Activated CD4-positive, alpha-beta memory T cell treated with anti-CD3 and anti-CD28 coated beads, Interleukin-2, amount 10 ng/mL, durations not matched to agents 7 days and 5 days (primary cell): Measurements from ENCODE around the gene AP1M1. TPM values are rescaled to one million over a fixed set of nuclear protein-coding genes. Genes with fewer than 3 reads are reported as not detected.
"Not testable (repeated sequence)": the region's sequence is repeated elsewhere in the genome, so short reads cannot be mapped to it uniquely, and the experiment has no call there.

Source experiments
- CTCF ChIA-PET: fragments of 350-600 bp; sonication (Branson Sonifier 250); formaldehyde crosslinking; loops from one replicate; lab custom pipeline; 2021; ENCODE audit warnings: antibody characterized with exemption, inconsistent platforms; lab: Charles Lee
- POLR2A ChIA-PET: fragments of 350-600 bp; sonication (Branson Sonifier 250); formaldehyde crosslinking; loops from one replicate; lab custom pipeline; 2021; ENCODE audit warnings: antibody characterized with exemption; lab: Charles Lee
- DNase-seq: peaks from one replicate; pipeline ENCODE4 v3.0.0-alpha.2; 2020
- H3K27ac Mint-ChIP-seq: one replicate; pipeline ENCODE4 v1.8.0; 2021; ENCODE audit warnings: mild to moderate bottlenecking, mixed read lengths
- H3K27me3 Mint-ChIP-seq: one replicate; pipeline ENCODE4 v1.8.0; 2021; ENCODE audit warnings: mixed read lengths
- H3K36me3 Mint-ChIP-seq: one replicate; pipeline ENCODE4 v1.8.0; 2021; ENCODE audit warnings: low read depth, mixed read lengths
- H3K4me1 Mint-ChIP-seq: one replicate; pipeline ENCODE4 v1.8.0; 2021; ENCODE audit warnings: mixed read lengths
- H3K4me3 Mint-ChIP-seq: one replicate; pipeline ENCODE4 v1.8.0; 2021; ENCODE audit warnings: mild to moderate bottlenecking, mixed read lengths
- H3K9me3 Mint-ChIP-seq: one replicate; pipeline ENCODE4 v1.8.0; 2021; ENCODE audit warnings: mixed read lengths
- total RNA-seq, 2 experiments: library from RNA; stranded (reverse); gene quantifications; one replicate each; pipeline ENCODE4 v1.2.3, GENCODE V29; 2021

AP1M1 gene
- total RNA-seq, 2 experiments from 2014 or later, result 131 to 151 TPM

DNA sequence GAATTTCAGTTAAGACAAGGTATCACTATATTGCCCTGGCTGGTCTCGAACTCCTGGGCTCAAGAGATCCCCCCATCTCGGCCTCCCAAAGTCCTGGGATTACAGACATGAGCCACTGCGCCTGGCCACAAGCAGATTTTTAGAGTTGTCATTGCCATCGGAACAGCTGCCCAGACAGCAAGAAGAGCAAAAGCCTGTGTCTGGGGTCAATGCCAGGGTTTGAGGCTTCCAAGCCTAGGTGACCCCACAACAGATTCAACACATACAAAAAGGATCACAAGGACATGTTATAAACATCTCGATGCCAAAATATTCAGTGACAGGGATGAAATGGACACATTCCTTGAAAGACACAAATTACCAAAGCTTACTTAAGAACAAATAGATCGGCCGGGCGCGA lies 86.8 kb downstream of the AP1M1 start:
- Mint-ChIP-seq H3K9me3 (no peaks in the 10 kb centered on the region), H3K4me3 (no peak overlapping the region), H3K4me1 (peaks cover 34% of the 10 kb centered on the region), H3K27ac (no peak overlapping the region), H3K36me3 (no peaks in the 10 kb centered on the region), H3K27me3 (peaks cover 25% of the 10 kb centered on the region)
- CTCF ChIA-PET, result interaction anchor here (0.7 to 1.0 kb wide), 2 partner anchors 40 to 57 kb away, joined by 3 read pairs; partner anchors contain the start of gene KLF2
- DNase-seq, result no peak
- POLR2A ChIA-PET, result interaction anchor here (1.0 to 1.9 kb wide), 3 partner anchors 28 to 40 kb away, joined by 3 to 15 read pairs (median 4); partner anchors contain the start of gene KLF2

DNA sequence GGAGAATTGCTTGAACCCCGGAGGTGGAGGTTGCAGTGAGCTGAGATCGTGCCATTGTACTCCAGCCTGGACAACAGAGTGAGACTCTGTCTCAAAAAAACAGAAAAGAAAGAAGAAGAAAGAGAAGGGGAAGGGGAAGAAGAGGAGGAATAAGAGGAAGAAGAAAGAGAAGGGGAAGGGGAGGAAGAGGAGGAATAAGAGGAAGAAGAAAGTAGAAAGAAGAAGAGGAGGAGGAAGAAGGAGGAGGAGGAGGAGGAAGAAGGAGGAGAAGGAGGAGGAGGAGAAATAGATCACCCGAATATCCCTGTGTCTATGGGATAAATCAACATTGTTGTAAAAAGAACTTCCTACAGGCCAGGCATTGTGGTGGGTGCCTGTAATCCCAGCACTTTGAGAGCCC lies 87.4 kb downstream of the AP1M1 start:
- DNase-seq, CTCF ChIA-PET, H3K4me3 Mint-ChIP-seq, H3K36me3 Mint-ChIP-seq, H3K9me3 Mint-ChIP-seq, H3K27ac Mint-ChIP-seq: not testable (repeated sequence)
- H3K27me3 Mint-ChIP-seq, result peaks cover 26% of the 10 kb centered on the region
- POLR2A ChIA-PET, result interaction anchor here (1.2 to 1.4 kb wide), 2 partner anchors 23 to 34 kb away, joined by 3 read pairs; no protein-coding TSS in a partner anchor
- H3K4me1 Mint-ChIP-seq, result peaks cover 37% of the 10 kb centered on the region

DNA sequence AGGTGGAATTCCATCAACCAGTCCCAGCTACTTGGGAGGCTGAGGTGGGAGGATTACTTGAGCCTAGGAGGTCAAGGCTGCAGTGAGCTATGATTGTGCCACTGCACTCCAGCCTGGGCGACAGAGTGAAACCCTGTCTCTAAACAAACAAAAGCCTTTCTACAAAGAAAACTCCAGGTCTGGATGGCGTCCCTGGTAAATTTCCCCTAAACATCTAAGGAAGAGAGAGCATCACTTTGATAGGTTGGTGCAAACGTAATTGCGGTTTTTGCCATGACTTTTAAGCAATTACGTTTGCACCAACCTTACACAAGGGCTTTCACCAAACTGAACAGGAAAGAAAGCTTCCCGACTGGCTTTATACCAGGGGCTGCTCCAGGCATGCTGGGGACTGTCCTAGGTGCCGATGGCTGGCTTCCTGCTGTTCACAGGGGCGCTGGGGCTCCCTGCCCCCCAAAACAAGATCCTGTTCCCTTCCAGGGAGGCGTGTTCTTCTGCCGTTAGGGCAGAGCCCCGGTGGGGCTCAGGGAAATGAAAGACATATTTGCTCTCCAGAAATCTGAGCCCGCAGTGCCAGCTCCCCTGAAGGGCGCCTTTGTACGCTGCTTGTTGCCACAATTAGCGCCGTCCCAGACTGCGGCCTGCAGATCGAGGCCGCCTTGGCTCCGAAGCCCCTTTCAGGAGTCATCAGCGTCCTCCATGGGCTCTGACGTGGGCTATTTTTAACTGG lies 88.2 kb downstream of the AP1M1 start:
- CTCF ChIA-PET, result no interaction called here
- H3K4me3 Mint-ChIP-seq, result no peak overlapping the region
- peaks cover 41% of the 10 kb centered on the region for H3K4me1 Mint-ChIP-seq
- no peak overlapping the region for H3K27ac Mint-ChIP-seq
- no peak for DNase-seq
- H3K9me3 Mint-ChIP-seq, result no peaks in the 10 kb centered on the region
- no peaks in the 10 kb centered on the region for H3K36me3 Mint-ChIP-seq
- POLR2A ChIA-PET, result interaction anchor here (1.4 kb wide), 1 partner anchor 24 kb away, joined by 3 read pairs; no protein-coding TSS in a partner anchor
- H3K27me3 Mint-ChIP-seq, result peaks cover 31% of the 10 kb centered on the region

DNA sequence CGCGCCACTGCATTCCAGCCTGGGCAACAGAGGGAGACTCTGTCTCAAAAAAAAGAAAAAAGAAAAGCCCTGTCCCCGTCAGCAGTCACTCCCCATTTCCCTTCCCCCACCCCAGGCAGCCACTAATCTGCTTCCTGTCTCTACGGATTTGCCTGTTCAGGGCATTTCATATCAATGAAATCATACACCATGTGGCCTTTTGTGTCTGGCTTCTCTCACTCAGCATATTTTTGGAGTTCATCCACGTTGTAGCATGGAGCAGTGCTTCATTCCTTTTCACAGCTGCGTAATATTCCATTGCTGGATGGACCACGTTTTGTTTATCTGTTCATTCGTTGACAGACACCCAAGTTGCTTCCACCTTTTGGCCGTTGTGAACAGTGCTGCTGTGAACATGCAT lies 90.8 kb downstream of the AP1M1 start:
- Mint-ChIP-seq H3K36me3 (no peaks in the 10 kb centered on the region), H3K27ac (no peak overlapping the region), H3K4me3 (no peak overlapping the region), H3K9me3 (no peaks in the 10 kb centered on the region), H3K4me1 (peaks cover 32% of the 10 kb centered on the region), H3K27me3 (peaks cover 35% of the 10 kb centered on the region)
- ChIA-PET POLR2A (interaction anchor here (1.4 to 1.6 kb wide), 2 partner anchors 21 to 37 kb away, joined by 3 to 13 read pairs; partner anchors contain the start of gene KLF2), CTCF (no interaction called here)
- DNase-seq, result peak; percentile 33

DNA sequence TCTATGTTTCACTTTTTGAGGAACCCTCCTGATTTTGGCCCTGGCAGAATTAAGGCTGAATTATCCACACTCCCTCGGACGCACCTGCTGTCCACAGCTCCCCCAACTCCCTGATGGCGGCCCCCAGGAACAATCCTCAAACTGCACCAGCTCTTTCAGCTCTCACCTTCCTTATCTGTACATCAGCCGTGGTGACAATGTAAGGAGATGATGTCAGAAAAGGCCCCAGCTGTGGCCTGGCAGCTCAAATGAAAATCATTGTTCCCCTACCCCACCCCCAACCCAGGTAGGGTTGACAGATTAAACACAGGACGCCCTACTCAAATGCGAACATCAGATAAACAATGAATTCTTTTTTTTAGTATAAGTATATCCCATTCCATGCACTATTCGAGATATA lies 91.9 kb downstream of the AP1M1 start:
- Mint-ChIP-seq H3K36me3 (no peaks in the 10 kb centered on the region), H3K9me3 (no peaks in the 10 kb centered on the region), H3K4me3 (no peak overlapping the region), H3K27ac (no peak overlapping the region), H3K27me3 (peaks cover 32% of the 10 kb centered on the region), H3K4me1 (peaks cover 21% of the 10 kb centered on the region)
- ChIA-PET CTCF (interaction anchor here (0.6 kb wide), 1 partner anchor 93 kb away, joined by 3 read pairs; no protein-coding TSS in a partner anchor), POLR2A (interaction anchor here (1.6 kb wide), 1 partner anchor 36 kb away, joined by 13 read pairs; the partner anchor contains the start of gene KLF2)
- DNase-seq, result peak; percentile 27

DNA sequence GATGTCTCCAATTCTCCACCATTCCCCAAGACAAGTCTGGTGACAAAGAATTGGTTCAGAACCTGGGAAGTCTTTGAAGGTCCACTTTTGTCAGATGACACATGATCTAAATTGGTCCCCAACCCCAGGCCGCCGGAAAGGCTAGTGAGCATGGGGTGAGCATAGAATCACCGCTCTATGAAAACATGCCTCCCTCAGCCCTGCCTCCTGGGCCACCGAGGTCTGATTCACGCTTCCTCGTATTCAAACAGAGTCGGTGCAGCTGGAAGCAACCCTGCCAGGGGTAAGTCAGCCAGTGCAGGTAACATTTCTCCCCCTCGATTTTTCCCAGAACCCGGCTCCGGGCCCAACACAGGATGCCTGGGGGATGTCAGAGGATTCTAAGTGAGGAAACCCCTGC lies 93.0 kb downstream of the AP1M1 start:
- POLR2A ChIA-PET, result no interaction called here
- H3K27ac Mint-ChIP-seq, result no peak overlapping the region
- H3K9me3 Mint-ChIP-seq, result no peaks in the 10 kb centered on the region
- peaks cover 17% of the 10 kb centered on the region for H3K4me1 Mint-ChIP-seq
- no peak overlapping the region for H3K4me3 Mint-ChIP-seq
- H3K36me3 Mint-ChIP-seq, result no peaks in the 10 kb centered on the region
- H3K27me3 Mint-ChIP-seq, result peaks cover 30% of the 10 kb centered on the region
- no peak for DNase-seq
- CTCF ChIA-PET, result no interaction called here

DNA sequence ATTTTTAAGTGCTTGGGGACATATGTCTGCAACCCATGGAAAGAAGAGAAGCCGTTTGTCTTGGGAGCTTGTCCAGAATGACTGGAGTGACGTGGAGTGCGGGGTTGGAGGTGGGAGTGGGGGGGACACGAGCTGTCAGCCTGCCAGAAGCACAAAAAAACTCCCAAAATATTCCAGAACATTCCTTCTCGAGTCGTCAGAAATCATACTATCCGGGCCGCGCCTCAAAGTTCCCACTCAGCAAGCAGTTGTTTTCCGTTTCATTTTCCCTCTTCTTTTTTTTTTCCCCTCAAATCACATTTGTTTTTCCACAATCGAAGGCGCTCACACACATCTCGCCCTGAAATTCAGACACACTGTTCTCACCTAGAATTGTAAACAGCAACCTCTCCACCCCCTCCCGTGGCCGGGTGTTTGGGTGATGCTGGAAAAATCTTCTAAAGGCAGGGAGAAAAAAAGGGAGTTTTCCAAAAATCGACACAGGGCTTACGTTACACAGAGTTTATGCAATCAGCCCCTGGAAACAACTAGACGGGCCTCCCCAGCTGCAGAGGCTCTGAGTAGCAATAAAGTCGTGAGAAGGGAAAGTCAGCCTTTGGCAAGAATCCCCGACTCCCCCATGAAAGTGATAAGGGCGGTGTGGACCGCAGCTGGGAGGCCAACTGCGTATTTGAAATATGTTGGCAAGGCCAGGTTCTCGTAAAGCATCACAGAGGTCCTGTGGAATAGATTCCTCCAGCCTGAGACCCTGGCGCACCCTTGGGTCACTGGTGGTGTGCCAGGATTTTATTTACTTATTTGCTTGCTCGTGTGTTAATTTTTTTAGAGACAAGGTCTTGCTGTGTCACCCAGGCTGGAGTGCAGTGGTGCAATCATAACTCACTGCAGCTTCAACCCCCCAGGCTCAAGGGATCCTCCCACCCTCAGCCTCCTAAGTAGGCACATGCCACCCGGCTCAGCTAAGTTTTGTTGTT lies 95.7 kb downstream of the AP1M1 start:
- H3K4me3 Mint-ChIP-seq, result no peak overlapping the region
- peaks cover 13% of the 10 kb centered on the region for H3K4me1 Mint-ChIP-seq
- no peaks in the 10 kb centered on the region for H3K36me3 Mint-ChIP-seq
- CTCF ChIA-PET, result no interaction called here
- no peaks in the 10 kb centered on the region for H3K9me3 Mint-ChIP-seq
- H3K27me3 Mint-ChIP-seq, result peaks cover 22% of the 10 kb centered on the region
- POLR2A ChIA-PET, result interaction anchor here (1.1 kb wide), 1 partner anchor 31 kb away, joined by 4 read pairs; the partner anchor contains the start of gene KLF2
- no peak overlapping the region for H3K27ac Mint-ChIP-seq
- no peak for DNase-seq

DNA sequence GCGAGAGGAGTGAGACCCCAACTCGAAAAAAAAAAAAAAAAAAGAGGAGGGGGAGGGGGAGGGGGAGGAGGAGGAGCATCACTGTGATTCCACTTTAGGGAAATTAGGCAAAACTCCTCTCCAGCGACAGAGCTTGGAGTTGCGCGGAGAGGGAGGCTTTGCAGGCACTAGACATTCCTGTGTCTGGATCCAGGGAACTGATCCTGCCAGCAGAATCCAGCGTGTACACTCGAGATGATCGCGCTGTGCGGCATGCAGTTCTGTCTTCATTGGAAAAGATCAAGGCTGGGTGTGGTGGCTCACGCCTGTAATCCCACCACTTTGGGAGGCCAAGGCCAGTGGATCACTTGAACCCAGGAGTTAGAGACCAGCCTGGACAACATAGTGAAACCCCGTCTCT lies 97.3 kb downstream of the AP1M1 start:
- CTCF ChIA-PET, result interaction anchor here (0.6 kb wide), 1 partner anchor 18 kb away, joined by 4 read pairs; no protein-coding TSS in a partner anchor
- H3K36me3 Mint-ChIP-seq, result no peaks in the 10 kb centered on the region

More for the DNA sequence above, 97.3 kb downstream of the AP1M1 start:
- Mint-ChIP-seq H3K27me3 (peaks cover 19% of the 10 kb centered on the region), H3K9me3 (no peaks in the 10 kb centered on the region), H3K4me3 (no peak overlapping the region), H3K4me1 (peaks cover 4% of the 10 kb centered on the region), H3K27ac (no peak overlapping the region)
- DNase-seq, result no peak
- POLR2A ChIA-PET, result no interaction called here

Other genes with a start within 250 kb of the AP1M1 start
- not detected for gene OR10H4, start 248.9 kb upstream of the AP1M1 start, total RNA-seq
- 100 to 1,000 TPM; 592 to 611 TPM for gene TPM4, start 121.4 kb upstream of the AP1M1 start, total RNA-seq
- 100 to 1,000 TPM; 141 to 147 TPM for gene RAB8A, start 86.0 kb upstream of the AP1M1 start, total RNA-seq
- gene HSH2D, start 54.2 kb upstream of the AP1M1 start, total RNA-seq, result 100 to 1,000 TPM; 101 to 110 TPM
- not detected for gene CIB3, start 24.4 kb upstream of the AP1M1 start, total RNA-seq
- 10 to 100 TPM; 66.0 to 70.8 TPM for gene FAM32A, start 12.5 kb upstream of the AP1M1 start, total RNA-seq
- gene KLF2, start 126.9 kb downstream of the AP1M1 start, total RNA-seq, result 100 to 1,000 TPM; 410 to 423 TPM